NCI-H2107 treated with DMSO at 0.1 percent for 48 hours (cell line): ENCODE measurements around the gene GCNT2.
"Not testable (repeated sequence)": the region's sequence is repeated elsewhere in the genome, so short reads cannot be mapped to it uniquely, and the experiment has no call there.

Source experiments
- DNase-seq: peaks from one replicate; lab custom pipeline; 2025; ENCODE audit not compliant: unreplicated experiment; lab: John Stamatoyannopoulos, UW

GCNT2 gene

GRCh38 chr6:10521104-10521808 is at the start of gene GCNT2:
GCNT2 (plus strand) TSS chr6:10521351; CDS start chr6:10528912, 7,561 bp downstream.
- DNase-seq, result peak; percentile 67

- DNase-seq, result no peak
Measured at GRCh38 chr6:10472634-10473033, 48.5 kb upstream of the GCNT2 start.

DNA sequence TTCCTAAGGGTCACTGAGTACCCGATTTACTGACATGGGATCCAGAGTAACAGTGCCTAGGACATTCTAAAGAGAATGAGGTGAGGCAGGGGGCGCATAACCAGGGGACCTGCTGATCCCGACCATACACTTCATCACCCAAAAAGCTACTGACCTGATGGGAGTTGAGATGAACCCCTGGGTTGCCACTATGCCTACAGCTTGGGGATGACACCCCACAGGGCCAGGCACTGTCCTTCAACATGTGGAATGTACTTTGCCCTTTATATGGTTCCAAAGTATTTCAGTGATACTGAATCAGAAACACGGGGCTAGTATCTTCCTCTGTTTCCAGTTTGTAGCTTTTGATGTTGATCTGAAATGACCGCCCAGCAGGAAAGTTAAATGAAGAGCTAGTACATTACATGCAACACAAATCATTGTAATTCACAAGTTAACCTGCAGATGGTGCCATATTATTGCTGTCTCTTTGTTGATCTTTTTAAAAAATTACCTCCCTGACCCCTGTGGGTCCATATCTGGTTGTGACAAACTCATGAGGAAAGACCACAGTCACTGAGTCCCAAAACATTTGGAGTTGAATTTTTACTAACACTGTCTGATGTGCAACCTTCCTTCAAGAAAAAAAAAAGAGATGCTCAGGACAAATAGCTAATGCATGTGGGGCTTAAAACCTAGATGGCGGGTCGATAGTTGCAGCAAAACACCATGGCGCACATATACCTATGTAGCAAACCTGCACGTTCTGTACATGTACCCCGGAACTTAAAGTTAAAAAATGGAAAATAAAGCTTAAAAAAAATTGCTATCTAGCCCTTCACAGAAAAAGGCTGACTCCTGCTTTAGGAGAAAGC is 42.7 kb upstream of the GCNT2 start:
- peak; percentile 46 for DNase-seq

DNA sequence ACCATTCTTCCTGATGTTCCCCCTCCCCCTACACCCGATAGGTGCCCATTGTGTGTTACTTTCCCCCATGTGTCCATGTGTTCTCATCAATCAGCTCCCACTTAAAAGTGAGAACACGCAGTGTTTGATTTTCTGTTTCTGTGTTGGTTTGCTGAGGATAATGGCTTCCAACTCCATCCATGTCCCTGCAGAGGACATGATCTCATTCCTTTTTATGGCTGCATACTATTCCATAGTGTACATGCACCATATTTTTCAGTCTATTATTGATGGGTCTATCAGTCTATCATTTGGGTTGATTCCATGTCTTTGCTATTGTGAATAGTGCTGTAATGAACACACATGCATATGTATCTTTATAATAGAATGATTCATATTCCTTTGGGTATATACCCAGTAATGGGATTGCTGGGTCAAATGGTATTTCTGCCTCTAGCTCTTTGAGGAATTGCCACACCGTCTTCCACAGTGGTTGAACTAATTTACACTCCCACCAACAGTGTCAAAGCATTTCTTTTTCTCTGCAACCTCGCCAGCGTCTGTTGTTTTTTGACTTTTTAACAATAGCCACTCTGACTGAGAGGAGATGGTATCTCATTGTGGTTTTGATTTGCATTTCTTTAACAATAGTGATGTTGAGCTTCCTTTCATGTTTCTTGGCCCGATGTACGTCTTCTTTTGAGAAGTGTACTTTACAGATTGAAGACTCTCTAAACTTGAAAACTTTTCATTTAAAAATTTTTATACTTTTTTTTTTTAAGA is 41.0 kb upstream of the GCNT2 start:
- no peak for DNase-seq

- no peak for DNase-seq
Measured at GRCh38 chr6:10481101-10481500, 40.0 kb upstream of the GCNT2 start.

DNA sequence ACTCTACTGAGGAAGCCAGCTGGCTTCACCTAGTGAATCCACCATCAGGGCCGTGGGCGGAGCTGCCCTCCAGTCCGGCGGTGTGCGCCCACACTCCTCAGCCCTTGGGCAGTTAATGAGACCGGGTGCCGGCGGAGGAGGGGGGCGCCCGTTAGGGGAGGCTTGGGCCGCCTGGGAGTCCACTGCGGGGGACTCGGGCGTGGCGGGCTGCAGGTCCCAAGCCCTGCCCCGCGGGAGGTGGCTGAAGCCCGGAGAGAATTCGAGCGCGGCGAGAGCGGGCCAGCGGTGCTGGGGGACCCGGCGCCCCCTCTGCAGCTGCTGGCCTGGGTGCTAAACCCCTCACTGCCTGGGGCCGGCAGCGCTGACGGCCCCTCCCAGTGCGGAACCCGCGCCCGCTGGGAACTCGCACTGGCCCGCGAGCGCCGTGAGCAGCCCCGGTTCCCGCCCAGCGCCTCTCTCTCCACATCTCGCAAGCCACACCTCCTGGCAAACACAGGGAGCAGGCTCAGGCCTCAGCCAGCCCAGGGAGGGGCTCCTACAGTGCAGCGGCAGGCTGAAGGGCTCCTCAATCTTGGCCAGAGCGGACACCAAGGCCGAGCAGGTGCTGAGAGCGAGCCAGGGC is 38.4 kb upstream of the GCNT2 start:
- no peak for DNase-seq

- DNase-seq, result no peak
Measured at GRCh38 chr6:10484912-10485311, 36.2 kb upstream of the GCNT2 start.

GRCh38 chr6:10485406-10485805 is 35.7 kb upstream of the GCNT2 start:
- DNase-seq, result no peak

DNA sequence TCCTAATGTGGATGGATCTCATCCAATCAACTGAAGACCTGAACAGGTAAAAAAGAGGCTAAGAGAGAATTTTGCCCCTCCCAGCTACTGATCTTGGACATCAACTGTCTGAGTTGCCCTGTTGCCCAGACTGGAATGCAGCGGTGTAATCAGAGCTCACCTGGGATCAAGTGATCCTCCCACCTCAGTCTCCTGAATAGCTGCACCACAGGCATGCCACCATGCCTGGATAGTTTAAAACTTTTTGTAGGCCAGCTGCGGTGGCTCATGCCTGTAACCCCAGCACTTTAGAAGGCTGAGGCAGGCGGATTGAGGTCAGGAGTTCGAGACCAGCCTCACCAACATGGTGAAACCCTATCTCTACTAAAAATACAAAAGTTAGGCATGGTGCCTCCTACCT is 34.9 kb upstream of the GCNT2 start:
- no peak for DNase-seq

GRCh38 chr6:10486944-10487588 is 34.1 kb upstream of the GCNT2 start:
- not testable (repeated sequence) for DNase-seq

DNA sequence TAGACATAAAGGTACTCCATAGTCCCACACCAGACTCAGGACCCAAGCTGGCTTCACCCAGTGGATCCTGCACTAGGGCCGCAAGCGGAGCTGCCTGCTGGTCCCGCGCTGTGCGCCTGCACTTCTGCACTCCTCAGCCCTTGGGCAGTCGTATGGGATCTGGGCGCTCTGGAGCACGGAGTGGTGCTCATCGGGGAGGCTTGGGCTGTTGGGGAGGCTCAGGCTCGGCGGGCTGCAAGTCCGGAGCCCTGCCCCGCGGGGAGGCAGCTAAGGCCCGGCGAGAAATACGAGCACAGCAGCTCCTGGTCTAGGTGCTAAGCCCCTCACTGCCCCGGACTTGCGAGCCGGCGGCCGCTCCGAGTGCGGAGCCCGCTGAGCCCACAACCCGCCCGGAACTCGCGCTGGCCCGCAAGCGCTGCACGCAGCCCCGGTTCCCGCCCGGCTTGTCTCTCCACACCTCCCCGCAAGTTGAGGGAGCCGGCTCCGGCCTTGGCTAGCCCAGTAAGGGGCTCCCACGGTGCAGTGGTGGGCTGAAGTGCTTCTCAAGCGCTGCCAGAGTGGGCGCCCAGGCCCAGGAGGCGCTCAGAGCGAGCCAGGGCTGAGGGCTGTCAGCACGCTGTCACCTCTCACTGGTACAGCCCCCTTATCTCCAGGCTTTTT is 33.4 kb upstream of the GCNT2 start:
- no peak for DNase-seq

- no peak for DNase-seq
Measured at GRCh38 chr6:10491463-10491862, 29.7 kb upstream of the GCNT2 start.

DNA sequence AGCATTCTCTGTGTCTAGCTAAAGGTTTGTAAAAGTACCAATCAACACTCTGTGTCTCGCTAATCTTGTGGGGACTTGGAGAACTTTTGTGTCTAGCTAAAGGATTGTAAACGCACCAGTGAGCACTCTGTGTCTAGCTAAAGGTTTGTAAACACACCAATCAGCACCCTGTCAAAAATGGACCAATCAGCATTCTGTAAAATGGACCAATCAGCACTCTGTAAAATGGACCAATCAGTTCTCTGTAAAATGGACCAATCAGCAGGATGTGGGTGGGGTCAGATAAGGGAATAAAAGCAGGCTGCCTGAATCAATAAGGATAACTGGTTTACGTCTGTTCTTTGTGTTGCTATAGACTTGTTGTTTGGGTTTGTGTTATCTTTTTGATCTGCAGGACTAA is 29.2 kb upstream of the GCNT2 start:
- DNase-seq, result not testable (repeated sequence)

DNA sequence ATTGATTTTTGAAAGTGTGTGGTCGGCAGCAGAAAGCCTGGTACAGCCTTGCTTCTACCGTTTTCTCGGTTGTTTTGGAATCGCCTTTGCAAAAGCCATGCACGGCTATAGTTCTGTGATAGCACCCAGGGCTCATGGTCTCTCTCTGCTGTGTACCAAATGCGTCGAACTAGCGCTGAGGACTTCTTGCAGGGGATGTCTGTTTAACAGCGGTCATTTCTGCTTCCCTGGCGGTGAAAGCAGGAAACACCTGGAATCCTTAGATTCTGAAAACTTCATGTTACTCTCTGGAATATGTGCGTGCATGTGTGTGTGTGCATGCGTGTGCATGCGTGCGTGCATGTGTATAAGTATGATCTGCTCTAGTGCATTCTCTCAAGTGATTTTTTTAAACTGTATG is 26.1 kb upstream of the GCNT2 start:
- DNase-seq, result no peak

GRCh38 chr6:10505529-10505928 is 15.6 kb upstream of the GCNT2 start:
- DNase-seq, result peak; percentile 84

GRCh38 chr6:10507298-10507697 is 13.9 kb upstream of the GCNT2 start:
- DNase-seq, result no peak

- DNase-seq, result no peak
Measured at GRCh38 chr6:10507715-10508114, 13.4 kb upstream of the GCNT2 start.

DNA sequence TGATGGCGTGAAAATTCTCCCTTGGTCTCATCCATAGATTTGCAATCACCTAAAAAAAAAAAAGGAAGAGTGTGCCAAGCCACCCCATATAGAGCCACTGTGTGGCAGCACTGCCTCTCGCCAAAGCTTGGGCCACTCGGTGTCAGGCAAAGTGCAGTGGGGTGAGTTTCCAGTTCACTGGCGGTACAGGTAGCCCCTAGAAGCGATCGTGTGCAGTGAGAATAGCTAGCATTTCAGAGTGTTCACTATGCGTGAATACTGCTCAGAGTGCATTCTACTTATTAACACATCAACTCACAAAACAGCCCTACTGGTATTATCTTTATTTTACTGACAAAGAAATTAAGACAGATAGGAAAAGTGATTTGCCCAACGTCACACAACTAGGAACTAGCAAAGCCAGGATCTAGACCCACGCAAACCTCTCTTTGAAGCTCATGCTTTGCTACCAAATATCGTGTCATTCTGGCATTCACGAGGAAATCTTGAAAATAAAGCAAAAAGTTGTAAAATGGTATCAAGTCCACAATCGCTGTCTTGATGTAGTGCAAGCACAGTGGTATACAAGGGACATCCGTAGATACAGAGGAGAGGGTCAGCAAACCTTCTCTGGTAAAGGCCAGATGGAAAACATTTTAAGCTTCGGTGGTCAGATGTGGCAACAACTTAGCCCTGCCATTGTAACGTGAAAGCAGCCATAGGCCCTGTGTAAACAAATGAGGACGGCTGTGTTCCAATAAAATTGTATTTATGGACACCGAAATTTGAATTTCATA is 10.4 kb upstream of the GCNT2 start:
- DNase-seq, result peak; percentile 26

DNA sequence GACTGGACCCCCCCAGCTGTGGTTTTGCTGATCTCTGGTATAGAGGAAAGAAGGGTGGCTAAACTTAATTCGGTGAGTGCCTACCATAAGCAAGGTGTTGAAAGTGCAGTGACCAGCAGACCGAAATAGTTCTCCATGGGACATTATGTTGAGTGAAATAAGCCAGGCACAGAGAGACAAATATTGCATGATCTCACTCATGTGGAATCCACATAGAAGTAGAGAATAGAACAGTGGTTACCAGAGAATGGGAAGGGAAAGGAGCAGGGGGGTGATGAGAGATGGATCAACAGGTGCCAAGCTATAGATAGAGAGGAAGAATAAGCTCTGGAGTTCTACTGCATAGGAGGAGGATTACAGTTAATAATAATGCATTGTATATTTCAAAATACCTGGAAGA is 9.7 kb upstream of the GCNT2 start:
- DNase-seq, result peak; percentile 12
